ENCODE data around the gene FAM120C.

Gene FAM120C

GRCh38 chrX:54166915-54167314 is 16.1 kb downstream of the FAM120C start:
- no peak for DNase-seq

- DNase-seq = no peak
Measured at GRCh38 chrX:54157561-54157960, 25.5 kb downstream of the FAM120C start.

GRCh38 chrX:54134269-54134668 is 48.8 kb downstream of the FAM120C start:
- no peak for DNase-seq

GRCh38 chrX:54116391-54116790 is 66.7 kb downstream of the FAM120C start:
- DNase-seq = no peak

GRCh38 chrX:54093571-54093970 is 89.5 kb downstream of the FAM120C start:
- no peak for DNase-seq

GRCh38 chrX:54093159-54093558 is 89.9 kb downstream of the FAM120C start:
- no peak for DNase-seq

- no peak for DNase-seq
Measured at GRCh38 chrX:54090880-54091279, 92.2 kb downstream of the FAM120C start.

- no peak for DNase-seq
Measured at GRCh38 chrX:54089191-54089590, 93.9 kb downstream of the FAM120C start.

- no peak for DNase-seq
Measured at GRCh38 chrX:54087661-54088060, 95.4 kb downstream of the FAM120C start.

- peak; percentile 1 for DNase-seq
Measured at GRCh38 chrX:54085666-54086065, 97.4 kb downstream of the FAM120C start.

GRCh38 chrX:54076903-54077302 is 106.2 kb downstream of the FAM120C start:
- peak; percentile 25 for DNase-seq

- DNase-seq = no peak
Measured at GRCh38 chrX:54074826-54075225, 108.2 kb downstream of the FAM120C start.

GRCh38 chrX:54067766-54068165 is 115.3 kb downstream of the FAM120C start:
- DNase-seq = no peak

- peak; percentile 11 for DNase-seq
Measured at GRCh38 chrX:54066841-54067240, 116.2 kb downstream of the FAM120C start.

- no peak for DNase-seq
Measured at GRCh38 chrX:54064564-54064963, 118.5 kb downstream of the FAM120C start.

GRCh38 chrX:54063361-54063760 is 119.7 kb downstream of the FAM120C start:
- no peak for DNase-seq

- no peak for DNase-seq
Measured at GRCh38 chrX:54049801-54050200, 133.3 kb downstream of the FAM120C start.

GRCh38 chrX:54048412-54048811 is 134.6 kb downstream of the FAM120C start:
- no peak for DNase-seq

GRCh38 chrX:54045563-54046228 is 137.4 kb downstream of the FAM120C start:
- DNase-seq = no peak

GRCh38 chrX:54044877-54045338 is 138.1 kb downstream of the FAM120C start:
- DNase-seq = peak; percentile 0

GRCh38 chrX:54044126-54044876 is 138.8 kb downstream of the FAM120C start, which contains the start of gene PHF8:
Gene PHF8 (minus strand): TSS chrX:54044473. CDS start chrX:54042728, 1,745 bp downstream.
- DNase-seq = peak; percentile 86

GRCh38 chrX:54043541-54044125 is 139.4 kb downstream of the FAM120C start:
- peak; percentile 15 for DNase-seq

- DNase-seq = no peak
Measured at GRCh38 chrX:54043056-54043455, 140.0 kb downstream of the FAM120C start.

- peak; percentile 51 for DNase-seq
Measured at GRCh38 chrX:54042609-54043021, 140.4 kb downstream of the FAM120C start.

All from HCEC 1CT (cell line).